ENCODE measurements around the gene NT5C2.
"Not testable (repeated sequence)": the region's sequence is repeated elsewhere in the genome, so short reads cannot be mapped to it uniquely, and the experiment has no call there.

NT5C2 gene

GRCh38 chr10:103199488-103199887 lies 6.4 kb upstream of the NT5C2 start:
- DNase-seq, result peak; percentile 68 to 83 (median 83)

- no peak for DNase-seq
These were observed 5.6 kb upstream of the NT5C2 start for GRCh38 chr10:103198648-103199047.

GRCh38 chr10:103197903-103198302 lies 4.8 kb upstream of the NT5C2 start:
- peak; percentile 53 to 69 (median 60) for DNase-seq

GRCh38 chr10:103197174-103197573 lies 4.1 kb upstream of the NT5C2 start:
- DNase-seq, result peak; percentile 87 to 94 (median 93)

GRCh38 chr10:103196516-103196915 lies 3.4 kb upstream of the NT5C2 start:
- no peak for DNase-seq

GRCh38 chr10:103193820-103194529 lies 903 bp upstream of the NT5C2 start:
- DNase-seq, result peak; percentile 32 to 62 (median 55)

GRCh38 chr10:103192451-103193106 lies 493 bp downstream of the NT5C2 start:
- peak; percentile 83 to 88 (median 85) for DNase-seq

- DNase-seq, result peak in 1 of 3 donors; percentile 27
These were observed 1.0 kb downstream of the NT5C2 start for GRCh38 chr10:103192089-103192450.

GRCh38 chr10:103191198-103191597 lies 1.9 kb downstream of the NT5C2 start:
- not testable (repeated sequence) for DNase-seq

- DNase-seq, result no peak
These were observed 4.2 kb downstream of the NT5C2 start for GRCh38 chr10:103188853-103189252.

- no peak for DNase-seq
These were observed 6.9 kb downstream of the NT5C2 start for GRCh38 chr10:103186128-103186527.

GRCh38 chr10:103184615-103185014 lies 8.5 kb downstream of the NT5C2 start:
- peak in 1 of 3 donors; percentile 29 for DNase-seq

- not testable (repeated sequence) for DNase-seq
These were observed 9.1 kb downstream of the NT5C2 start for GRCh38 chr10:103183991-103184451.

GRCh38 chr10:103181244-103181643 lies 11.8 kb downstream of the NT5C2 start:
- peak; percentile 61 to 79 (median 72) for DNase-seq

- no peak for DNase-seq
These were observed 12.6 kb downstream of the NT5C2 start for GRCh38 chr10:103180491-103180890.

GRCh38 chr10:103177123-103177522 lies 15.9 kb downstream of the NT5C2 start:
- no peak for DNase-seq

GRCh38 chr10:103175580-103176285 lies 17.3 kb downstream of the NT5C2 start:
- no peak for DNase-seq

GRCh38 chr10:103174324-103174723 lies 18.7 kb downstream of the NT5C2 start:
- not testable (repeated sequence) for DNase-seq

- no peak for DNase-seq
These were observed 21.8 kb downstream of the NT5C2 start for GRCh38 chr10:103171278-103171677.

- peak in 1 of 3 donors; percentile 31 for DNase-seq
These were observed 24.6 kb downstream of the NT5C2 start for GRCh38 chr10:103168438-103168837.

- DNase-seq, result not testable (repeated sequence)
These were observed 25.5 kb downstream of the NT5C2 start for GRCh38 chr10:103167554-103167953.

- no peak for DNase-seq
These were observed 26.5 kb downstream of the NT5C2 start for GRCh38 chr10:103166523-103166922.

- not testable (repeated sequence) for DNase-seq
These were observed 29.2 kb downstream of the NT5C2 start for GRCh38 chr10:103163766-103164403.
